ENCODE data around the gene GINM1.

DNA sequence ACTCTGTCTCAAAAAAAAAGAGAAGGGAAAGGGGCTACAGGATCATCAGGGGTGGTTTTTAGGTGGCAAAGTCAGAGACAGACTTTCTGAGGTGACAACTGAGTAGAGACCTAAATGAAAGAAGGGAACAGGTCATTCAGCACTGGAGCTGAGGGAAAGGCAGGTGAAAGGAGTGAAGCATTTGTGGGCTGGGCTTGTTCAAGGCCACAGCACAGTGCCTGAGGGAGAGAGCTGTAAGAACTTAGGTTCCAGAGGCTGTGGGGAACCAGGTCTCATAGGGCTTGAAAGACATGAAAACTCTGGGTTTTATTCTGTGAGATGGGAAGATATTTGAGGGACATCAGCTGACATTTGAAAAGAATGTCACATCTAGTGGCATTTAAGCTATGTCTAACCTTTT is 61.5 kb downstream of the GINM1 start:
- TF ChIP-seq ZNF660 (tag by site-specific recombination; IDR thresholded peaks at IDR 0.05) (no peak), SP3 (tag by site-specific recombination; IDR thresholded peaks at IDR 0.05) (no peak), ZNF645 (tag by site-specific recombination; IDR thresholded peaks at IDR 0.05) (no peak)
